Smooth muscle cell (in vitro differentiated cells): ENCODE measurements around the gene TRAPPC10. TPM values are rescaled to one million over a fixed set of nuclear protein-coding genes. Genes with fewer than 3 reads are reported as not detected.

Experiments
- DNase-seq: peaks from one replicate; lab custom pipeline; 2025; ENCODE audit not compliant: unreplicated experiment; lab: John Stamatoyannopoulos, UW
- H2AFZ ChIP-seq: fragments of 200-600 bp; sonication (generic); 2 replicates; pipeline ENCODE4 v1.6.0; 2016; ENCODE audit warnings: antibody characterized with exemption, low read depth, mild to moderate bottlenecking
- H3F3A ChIP-seq: fragments of 200-600 bp; sonication (generic); 2 replicates; pipeline ENCODE4 v1.6.0; 2017; ENCODE audit warnings: antibody characterized with exemption, low read depth
- H3K27ac ChIP-seq: fragments of 200-600 bp; sonication (generic); 2 replicates; pipeline ENCODE4 v1.5.1; 2016; ENCODE audit warnings: low read depth, mild to moderate bottlenecking
- H3K27me3 ChIP-seq: fragments of 200-600 bp; sonication (generic); 2 replicates; pipeline ENCODE4 v1.6.1; 2016; ENCODE audit warnings: low read depth, mild to moderate bottlenecking
- H3K36me3 ChIP-seq: fragments of 200-600 bp; sonication (generic); 2 replicates; pipeline ENCODE4 v1.5.1; 2016; ENCODE audit warnings: low read depth
- H3K4me1 ChIP-seq: fragments of 200-600 bp; sonication (generic); 2 replicates; pipeline ENCODE4 v1.5.1; 2016; ENCODE audit warnings: low read depth
- H3K4me2 ChIP-seq: fragments of 200-600 bp; sonication (generic); 2 replicates; pipeline ENCODE4 v1.6.0; 2016; ENCODE audit warnings: mild to moderate bottlenecking
- H3K4me3 ChIP-seq: fragments of 200-600 bp; sonication (generic); 2 replicates; pipeline ENCODE4 v1.5.1; 2016; ENCODE audit warnings: mild to moderate bottlenecking
- H3K79me2 ChIP-seq: fragments of 200-600 bp; sonication (generic); 2 replicates; pipeline ENCODE4 v1.6.0; 2016; ENCODE audit warnings: low read depth, mild to moderate bottlenecking
- H3K9ac ChIP-seq: fragments of 200-600 bp; sonication (generic); 2 replicates; pipeline ENCODE4 v1.6.0; 2016; ENCODE audit warnings: low read depth
- H3K9me3 ChIP-seq: fragments of 200-600 bp; sonication (generic); replicated peaks from 2 replicates; pipeline ENCODE4 v1.5.1; 2016; ENCODE audit warnings: low read depth
- H4K20me1 ChIP-seq: fragments of 200-600 bp; sonication (generic); 2 replicates; pipeline ENCODE4 v1.6.0; 2016; ENCODE audit warnings: low read depth
- CTCF ChIP-seq: fragments of 200-600 bp; sonication (generic); IDR thresholded peaks from 2 replicates; pipeline ENCODE4 v1.5.1; 2017; ENCODE audit warnings: borderline replicate concordance, mild to moderate bottlenecking, antibody characterized with exemption; ENCODE audit not compliant: insufficient read depth, poor library complexity, severe bottlenecking
- WGBS: methylation state at CpG from one replicate; pipeline ENCODE4 v1.1.7; 2016; ENCODE audit warnings: low lambda C conversion rate; 5-methylcytosine and 5-hydroxymethylcytosine counted together
- polyA plus RNA-seq: library from polyadenylated mRNA; unstranded; fragments of >200 nt; fragmentation: Nextera tagmentation; extraction: Ambion mirVana; gene quantifications from 2 replicates; pipeline ENCODE4 v1.2.1, GENCODE V29; 2016
- total RNA-seq: library from RNA; depleted of rRNA; stranded (reverse); fragments of >200 nt; gene quantifications from 2 replicates; pipeline ENCODE4 v1.2.3, GENCODE V29; 2014

Gene TRAPPC10
- total and polyA plus RNA-seq, 2 experiments from 2014 or later, result 7.9 to 16.9 TPM

DNA sequence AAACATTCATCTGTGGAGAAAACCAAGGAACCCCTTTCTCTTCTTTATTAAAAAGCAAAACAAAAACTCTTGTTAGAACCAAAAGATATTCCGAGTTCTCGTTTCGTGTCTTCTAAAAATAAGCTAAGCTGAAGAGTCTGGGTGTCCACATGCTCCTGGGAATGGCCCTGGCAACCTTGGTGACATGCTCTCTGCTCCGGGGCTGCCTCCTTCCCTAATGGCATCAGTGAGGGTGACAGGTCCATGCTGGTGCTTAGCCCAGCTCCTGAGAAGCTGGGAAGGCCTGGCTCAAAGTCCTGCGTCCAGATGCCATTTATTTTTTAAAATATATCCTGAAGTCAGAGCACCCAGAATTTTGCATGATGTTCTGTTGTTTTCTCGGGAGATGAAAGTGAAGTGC lies 24.6 kb upstream of the TRAPPC10 start:
- Histone ChIP-seq H3K79me2 (no peaks in the 10 kb centered on the region), H3F3A (no peaks in the 10 kb centered on the region), H3K27ac (no peak overlapping the region), H4K20me1 (no peaks in the 10 kb centered on the region), H3K9me3 (no peaks in the 10 kb centered on the region), H3K36me3 (no peaks in the 10 kb centered on the region), H3K4me1 (no peaks in the 10 kb centered on the region), H3K27me3 (no peaks in the 10 kb centered on the region), H2AFZ (no peak overlapping the region), H3K9ac (no peak overlapping the region), H3K4me2 (no peak overlapping the region), H3K4me3 (no peak overlapping the region)
- no peak for TF ChIP-seq CTCF
- 93% methylated on average over 6 of the region's 6 CpGs for WGBS
- no peak for DNase-seq

DNA sequence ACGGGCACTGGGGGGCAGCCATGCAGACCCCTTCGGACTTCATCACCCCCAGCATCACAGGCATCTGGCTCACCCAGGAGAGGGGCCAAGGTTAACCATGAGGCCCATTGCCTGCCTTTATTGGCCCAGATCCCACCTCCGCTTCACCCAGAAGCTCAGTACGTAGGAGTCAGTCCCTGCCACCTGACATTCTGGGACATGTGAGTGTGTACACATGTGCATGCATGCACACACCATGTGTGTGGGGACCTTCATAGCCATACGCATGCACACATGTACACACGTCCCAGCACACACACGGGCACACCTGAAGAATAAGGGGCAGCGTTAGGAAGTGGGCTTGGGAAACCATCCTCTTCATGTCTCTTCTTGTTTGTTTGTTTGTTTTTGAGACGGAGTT lies 24.1 kb upstream of the TRAPPC10 start:
- Histone ChIP-seq H3K9ac (no peak overlapping the region), H4K20me1 (no peaks in the 10 kb centered on the region), H3K27me3 (no peaks in the 10 kb centered on the region), H3F3A (no peaks in the 10 kb centered on the region), H3K79me2 (no peaks in the 10 kb centered on the region), H2AFZ (no peak overlapping the region), H3K4me2 (no peak overlapping the region), H3K36me3 (no peaks in the 10 kb centered on the region), H3K9me3 (no peaks in the 10 kb centered on the region), H3K27ac (no peak overlapping the region), H3K4me1 (no peaks in the 10 kb centered on the region), H3K4me3 (no peak overlapping the region)
- 93% methylated on average over 9 of the region's 9 CpGs for WGBS
- DNase-seq, result no peak
- TF ChIP-seq CTCF, result no peak

- Histone ChIP-seq H3K36me3 (no peaks in the 10 kb centered on the region), H3K9ac (no peak overlapping the region), H3K9me3 (no peaks in the 10 kb centered on the region), H4K20me1 (no peaks in the 10 kb centered on the region), H2AFZ (no peak overlapping the region), H3K4me2 (no peak overlapping the region), H3F3A (no peaks in the 10 kb centered on the region), H3K27ac (no peak overlapping the region), H3K27me3 (no peaks in the 10 kb centered on the region), H3K79me2 (no peaks in the 10 kb centered on the region), H3K4me3 (no peak overlapping the region), H3K4me1 (no peaks in the 10 kb centered on the region)
- no peak for TF ChIP-seq CTCF
- no peak for DNase-seq
- 91% methylated on average over 23 of the region's 23 CpGs for WGBS
These were observed 23.4 kb upstream of the TRAPPC10 start for GRCh38 chr21:43988506-43989230.

- Histone ChIP-seq H3K27me3 (no peaks in the 10 kb centered on the region), H3K4me1 (no peaks in the 10 kb centered on the region), H3K4me3 (no peak overlapping the region), H2AFZ (no peak overlapping the region), H3K36me3 (no peaks in the 10 kb centered on the region), H4K20me1 (no peaks in the 10 kb centered on the region), H3K9ac (no peak overlapping the region), H3K27ac (no peak overlapping the region), H3K9me3 (no peaks in the 10 kb centered on the region), H3F3A (no peaks in the 10 kb centered on the region), H3K4me2 (no peak overlapping the region), H3K79me2 (no peaks in the 10 kb centered on the region)
- 96% methylated on average over 7 of the region's 7 CpGs for WGBS
- DNase-seq, result no peak
- no peak for TF ChIP-seq CTCF
These were observed 22.7 kb upstream of the TRAPPC10 start for GRCh38 chr21:43989401-43989800.
